ENCODE results near the gene GOLT1A. TPM values are rescaled to one million over a fixed set of nuclear protein-coding genes. Genes with fewer than 3 reads are reported as not detected.

Gene GOLT1A
- total RNA-seq, 1 donor from 2014 or later, result 0.50 TPM

GRCh38 chr1:204197068-204197467 is 16.7 kb downstream of the GOLT1A start:
- Mint-ChIP-seq H3K36me3 (ENCODE audit: low read depth, unreplicated experiment) (peaks cover 2% of the 10 kb centered on the region), H3K27me3 (ENCODE audit: low read depth, unreplicated experiment) (peaks cover 15% of the 10 kb centered on the region), H3K9me3 (ENCODE audit: unreplicated experiment) (peaks cover 3% of the 10 kb centered on the region), H3K27ac (ENCODE audit: unreplicated experiment) (peak overlapping the region; percentile 96), H3K4me3 (ENCODE audit: unreplicated experiment) (no peak overlapping the region), H3K4me1 (ENCODE audit: low read depth, unreplicated experiment) (peaks cover 37% of the 10 kb centered on the region)
- no peak for TF ChIP-seq EZH2 (IDR thresholded peaks at IDR 0.05; ENCODE audit: insufficient read depth, low read length)
- no peak for TF ChIP-seq CTCF (IDR thresholded peaks at IDR 0.05; ENCODE audit: insufficient read depth, low read depth, low read length)
- FAIRE-seq, result no peak
- peaks cover 39% of the 10 kb centered on the region for H3K4me1 ChIP-seq (ENCODE audit: insufficient read depth, low read length)
- H2AFZ ChIP-seq (ENCODE audit: low read depth, low read length), result peak overlapping the region; percentile 69
- H3K36me3 ChIP-seq (ENCODE audit: insufficient read depth, low read length), result no peaks in the 10 kb centered on the region
- no peaks in the 10 kb centered on the region for H3K79me2 ChIP-seq (ENCODE audit: insufficient read depth, low read length)
- peak overlapping the region; percentile 63 for H3K9ac ChIP-seq (ENCODE audit: low read length)
- no peak overlapping the region for H3K4me3 ChIP-seq (ENCODE audit: insufficient read depth, low read depth, low read length)
- H3K27ac ChIP-seq (ENCODE audit: low read depth, low read length), result peak overlapping the region; percentile 51
- H4K20me1 ChIP-seq (ENCODE audit: insufficient read depth, low read length), result no peaks in the 10 kb centered on the region
- H3K4me2 ChIP-seq (ENCODE audit: low read length), result no peak overlapping the region
- H3K27me3 ChIP-seq (ENCODE audit: insufficient read depth, low read length), result peaks cover 3% of the 10 kb centered on the region
- DNase-seq (ENCODE audit: low read depth), result no peak
- H3K9me3 ChIP-seq (ENCODE audit: insufficient read depth, low read depth, low read length), result no peaks in the 10 kb centered on the region

- FAIRE-seq (no peak), DNase-seq (ENCODE audit: low read depth) (no peak)
- H3K27me3 Mint-ChIP-seq (ENCODE audit: low read depth, unreplicated experiment), result peaks cover 21% of the 10 kb centered on the region
- H3K9me3 Mint-ChIP-seq (ENCODE audit: unreplicated experiment), result peaks cover 3% of the 10 kb centered on the region
- no peak within 1 kb of the TSS for H3K4me3 Mint-ChIP-seq (ENCODE audit: unreplicated experiment)
- peak within 1 kb of the TSS; percentile 63 for H3K9ac ChIP-seq (ENCODE audit: low read length)
- no peaks in the 10 kb centered on the region for H3K79me2 ChIP-seq (ENCODE audit: insufficient read depth, low read length)
- no peaks in the 10 kb centered on the region for H3K36me3 ChIP-seq (ENCODE audit: insufficient read depth, low read length)
- H3K9me3 ChIP-seq (ENCODE audit: insufficient read depth, low read depth, low read length), result no peaks in the 10 kb centered on the region
- H2AFZ ChIP-seq (ENCODE audit: low read depth, low read length), result peak within 1 kb of the TSS; percentile 69
- peaks cover 39% of the 10 kb centered on the region for H3K4me1 ChIP-seq (ENCODE audit: insufficient read depth, low read length)
- peaks cover 3% of the 10 kb centered on the region for H3K27me3 ChIP-seq (ENCODE audit: insufficient read depth, low read length)
- no peak for TF ChIP-seq EZH2 (IDR thresholded peaks at IDR 0.05; ENCODE audit: insufficient read depth, low read length)
- TF ChIP-seq CTCF (IDR thresholded peaks at IDR 0.05; ENCODE audit: insufficient read depth, low read depth, low read length), result no peak
- H3K27ac ChIP-seq (ENCODE audit: low read depth, low read length), result peak within 1 kb of the TSS; percentile 51
- peaks cover 37% of the 10 kb centered on the region for H3K4me1 Mint-ChIP-seq (ENCODE audit: low read depth, unreplicated experiment)
- peak within 1 kb of the TSS; percentile 96 for H3K27ac Mint-ChIP-seq (ENCODE audit: unreplicated experiment)
- H3K4me2 ChIP-seq (ENCODE audit: low read length), result peak within 1 kb of the TSS; percentile 77
- no peaks in the 10 kb centered on the region for H4K20me1 ChIP-seq (ENCODE audit: insufficient read depth, low read length)
- peak within 1 kb of the TSS; percentile 25 for H3K4me3 ChIP-seq (ENCODE audit: insufficient read depth, low read depth, low read length)
- peaks cover 2% of the 10 kb centered on the region for H3K36me3 Mint-ChIP-seq (ENCODE audit: low read depth, unreplicated experiment)
Observed at GRCh38 chr1:204196068-204196795, 17.6 kb downstream of the GOLT1A start, which contains the start of gene KISS1. Gene KISS1, minus strand, starts transcription at chr1:204196491. Its CDS starts 3,615 bp downstream, at chr1:204192876.

GRCh38 chr1:204194771-204195170 is 19.0 kb downstream of the GOLT1A start:
- Histone ChIP-seq H3K36me3 (ENCODE audit: insufficient read depth, low read length) (no peaks in the 10 kb centered on the region), H3K27ac (ENCODE audit: low read depth, low read length) (no peak overlapping the region), H3K9ac (ENCODE audit: low read length) (peak overlapping the region; percentile 63), H3K4me2 (ENCODE audit: low read length) (peak overlapping the region; percentile 77), H3K4me1 (ENCODE audit: insufficient read depth, low read length) (peaks cover 39% of the 10 kb centered on the region), H4K20me1 (ENCODE audit: insufficient read depth, low read length) (no peaks in the 10 kb centered on the region), H2AFZ (ENCODE audit: low read depth, low read length) (no peak overlapping the region), H3K27me3 (ENCODE audit: insufficient read depth, low read length) (peaks cover 3% of the 10 kb centered on the region), H3K9me3 (ENCODE audit: insufficient read depth, low read depth, low read length) (no peaks in the 10 kb centered on the region), H3K4me3 (ENCODE audit: insufficient read depth, low read depth, low read length) (no peak overlapping the region), H3K79me2 (ENCODE audit: insufficient read depth, low read length) (no peaks in the 10 kb centered on the region)
- Mint-ChIP-seq H3K27me3 (ENCODE audit: low read depth, unreplicated experiment) (peaks cover 29% of the 10 kb centered on the region), H3K9me3 (ENCODE audit: unreplicated experiment) (peaks cover 3% of the 10 kb centered on the region), H3K4me1 (ENCODE audit: low read depth, unreplicated experiment) (peaks cover 37% of the 10 kb centered on the region), H3K27ac (ENCODE audit: unreplicated experiment) (peak overlapping the region; percentile 34), H3K4me3 (ENCODE audit: unreplicated experiment) (peak overlapping the region; percentile 60), H3K36me3 (ENCODE audit: low read depth, unreplicated experiment) (peaks cover 2% of the 10 kb centered on the region)
- no peak for TF ChIP-seq CTCF (IDR thresholded peaks at IDR 0.05; ENCODE audit: insufficient read depth, low read depth, low read length)
- TF ChIP-seq EZH2 (IDR thresholded peaks at IDR 0.05; ENCODE audit: insufficient read depth, low read length), result no peak
- FAIRE-seq (no peak), DNase-seq (ENCODE audit: low read depth) (no peak)

Data from astrocyte (in vitro differentiated cells and primary cell).